Renal pelvis (tissue), 4 donors: ENCODE data around the gene NR2F6. TPM values are rescaled to one million over a fixed set of nuclear protein-coding genes. Genes with fewer than 3 reads are reported as not detected.
"Not testable (repeated sequence)": the region's sequence is repeated elsewhere in the genome, so short reads cannot be mapped to it uniquely, and the experiment has no call there.

ENCODE experiments used
- DNase-seq: peaks from one replicate; pipeline ENCODE4 v3.0.0-alpha.2; 2013
- polyA plus RNA-seq, 3 donors: library from polyadenylated mRNA; unstranded; fragments of 120-200 nt; gene quantifications; one replicate each; pipeline ENCODE4 v1.2.1, GENCODE V29; 2013; ENCODE audit not compliant: insufficient read length in 3 of 3

Gene NR2F6
- polyA plus RNA-seq, 3 donors: 45.9 to 70.9 (median 56.8) TPM

DNA sequence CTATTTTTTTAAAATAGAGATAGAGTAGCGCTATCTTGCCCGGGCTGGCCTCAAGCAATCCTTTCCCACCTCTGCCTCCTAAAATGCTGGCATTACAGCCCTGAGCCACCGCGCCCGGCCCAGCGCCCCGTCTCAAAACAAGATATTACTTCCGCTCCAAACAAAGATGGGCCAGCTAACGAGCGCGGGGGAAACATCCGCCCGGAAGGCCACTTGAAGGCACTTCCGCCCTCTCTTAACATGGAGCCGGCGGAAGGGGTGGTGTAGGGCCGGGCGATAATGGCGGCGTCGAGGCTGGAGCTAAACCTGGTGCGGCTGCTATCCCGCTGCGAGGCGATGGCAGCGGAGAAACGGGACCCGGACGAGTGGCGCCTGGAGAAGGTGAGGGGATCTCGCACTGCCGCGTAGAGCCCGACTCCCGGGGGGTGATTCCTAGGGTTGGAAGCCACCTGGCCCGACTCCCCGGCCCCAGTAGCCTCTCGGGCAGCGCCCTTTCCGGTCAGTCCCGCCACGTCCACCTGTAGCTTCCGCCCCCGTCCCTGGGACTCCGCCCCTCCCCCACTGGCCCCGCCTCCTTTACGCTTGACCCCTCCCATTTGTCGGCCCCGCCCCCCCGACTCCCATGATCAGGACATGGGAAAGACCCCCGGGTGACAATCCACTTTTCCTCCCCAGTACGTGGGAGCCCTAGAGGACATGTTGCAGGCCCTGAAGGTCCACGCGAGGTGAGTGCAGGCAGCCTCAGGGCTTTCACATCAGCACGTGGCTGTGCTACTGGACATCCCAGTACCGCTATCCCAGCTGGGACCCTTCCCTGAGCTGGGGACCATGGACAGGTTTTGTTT is 30.4 kb downstream of the NR2F6 start, which contains the start of gene USE1:
Gene USE1, plus strand, starts transcription at position 231 of the 845 bp plus-strand sequence. Its CDS starts 49 bp downstream, at position 280.
- DNase-seq: peak; percentile 94

DNA sequence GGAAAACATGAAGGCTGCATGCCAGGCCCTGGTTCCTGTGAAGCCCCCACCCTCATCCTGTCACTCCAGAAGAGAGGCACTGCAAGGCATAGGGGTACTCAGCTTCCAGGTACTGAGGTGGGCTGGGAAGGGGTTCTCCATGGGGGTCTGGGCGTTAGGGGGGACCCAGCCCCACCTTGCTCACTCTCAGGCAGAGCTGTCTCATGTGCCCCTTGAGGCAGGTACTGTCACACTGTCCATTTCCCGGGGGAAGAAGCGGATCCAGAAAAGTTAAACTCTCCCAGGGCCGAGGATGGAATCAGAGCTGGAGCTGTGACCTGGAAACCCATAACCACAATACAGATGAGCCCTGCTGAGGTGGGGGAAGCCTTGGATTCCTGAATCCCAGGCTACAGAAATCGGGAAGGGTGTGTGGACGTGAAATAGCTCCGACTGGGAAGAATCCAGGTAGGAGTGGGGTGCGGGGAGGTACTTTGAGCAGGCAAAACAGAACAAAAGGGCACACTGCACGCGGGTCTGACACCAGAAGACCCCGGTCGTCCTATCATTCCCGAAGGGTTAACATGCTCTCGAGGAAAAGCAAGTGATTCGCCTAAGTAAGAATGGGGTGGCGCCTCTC is 31.1 kb downstream of the NR2F6 start:
- no peak for DNase-seq

DNA sequence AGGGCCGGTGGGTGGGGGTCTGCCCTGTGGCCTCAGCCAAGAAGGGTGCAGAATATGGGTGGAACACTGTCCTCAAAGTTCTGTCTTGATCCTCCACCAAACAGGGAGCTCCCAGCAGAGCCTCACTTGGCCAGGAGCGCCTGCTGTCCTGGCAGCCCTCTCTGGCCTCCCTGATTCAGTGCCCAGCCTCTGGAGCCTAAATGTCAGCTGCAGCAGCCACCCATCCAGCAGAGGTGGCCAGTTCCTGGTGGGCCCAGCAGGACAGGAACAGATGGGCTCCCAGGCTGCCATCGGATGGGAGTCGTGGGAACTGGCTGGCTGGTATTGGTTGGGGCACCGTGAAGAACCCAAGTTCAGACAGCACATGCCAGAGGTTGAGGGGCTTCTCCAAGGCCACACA is 32.4 kb downstream of the NR2F6 start:
- DNase-seq: no peak

DNA sequence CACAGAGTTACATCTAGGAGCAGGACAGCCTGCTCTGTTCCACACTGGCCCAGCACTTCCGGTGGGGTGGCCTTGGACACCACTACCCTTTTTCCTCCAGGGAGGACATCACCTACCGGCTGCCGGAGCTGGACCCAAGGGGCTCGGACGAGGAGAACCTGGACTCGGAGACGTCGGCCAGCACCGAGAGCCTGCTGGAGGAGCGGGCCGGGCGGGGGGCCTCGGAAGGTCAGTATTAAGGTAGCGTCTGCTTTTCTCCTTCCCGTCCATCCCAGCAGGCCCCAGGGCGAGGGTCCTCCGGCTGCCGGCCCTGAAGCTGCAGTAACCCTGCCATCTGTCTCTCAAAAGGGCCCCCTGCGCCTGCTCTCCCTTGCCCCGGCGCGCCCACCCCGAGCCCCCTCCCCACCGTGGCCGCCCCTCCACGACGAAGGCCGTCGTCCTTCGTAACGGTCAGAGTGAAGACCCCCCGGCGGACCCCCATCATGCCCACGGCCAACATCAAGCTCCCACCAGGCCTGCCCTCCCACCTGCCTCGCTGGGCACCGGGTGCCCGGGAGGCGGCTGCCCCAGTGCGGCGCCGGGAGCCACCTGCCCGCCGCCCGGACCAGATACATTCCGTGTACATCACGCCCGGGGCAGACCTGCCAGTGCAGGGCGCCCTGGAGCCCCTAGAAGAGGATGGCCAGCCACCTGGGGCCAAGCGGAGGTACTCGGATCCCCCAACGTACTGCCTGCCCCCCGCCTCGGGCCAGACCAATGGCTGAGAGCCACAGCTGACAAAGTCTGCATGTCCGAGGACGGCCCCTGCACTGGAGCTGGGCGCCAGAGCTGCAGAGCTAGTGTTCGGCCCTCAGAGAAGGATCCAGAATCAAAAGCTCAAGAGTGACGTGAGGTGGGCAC is 33.9 kb downstream of the NR2F6 start:
- no peak for DNase-seq

DNA sequence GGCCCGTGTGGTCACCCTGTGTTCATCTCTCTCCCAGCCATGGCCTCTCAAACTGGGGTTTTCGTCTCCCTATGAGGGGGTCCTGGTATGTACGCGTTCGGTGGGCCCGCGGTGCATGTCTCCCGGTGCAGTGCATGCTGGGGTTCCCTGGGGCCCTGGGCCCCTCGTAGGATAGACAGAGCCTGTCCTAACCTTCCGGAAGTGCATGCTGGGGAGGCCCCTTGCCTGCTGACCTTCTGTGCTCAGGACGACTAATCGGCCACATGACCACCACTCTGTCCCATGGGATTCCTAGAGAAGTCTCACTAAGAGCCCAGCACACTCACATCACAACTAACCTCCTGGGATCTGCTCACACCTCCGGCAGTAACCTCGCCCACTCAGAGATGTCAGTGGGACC is 35.4 kb downstream of the NR2F6 start:
- no peak for DNase-seq

DNA sequence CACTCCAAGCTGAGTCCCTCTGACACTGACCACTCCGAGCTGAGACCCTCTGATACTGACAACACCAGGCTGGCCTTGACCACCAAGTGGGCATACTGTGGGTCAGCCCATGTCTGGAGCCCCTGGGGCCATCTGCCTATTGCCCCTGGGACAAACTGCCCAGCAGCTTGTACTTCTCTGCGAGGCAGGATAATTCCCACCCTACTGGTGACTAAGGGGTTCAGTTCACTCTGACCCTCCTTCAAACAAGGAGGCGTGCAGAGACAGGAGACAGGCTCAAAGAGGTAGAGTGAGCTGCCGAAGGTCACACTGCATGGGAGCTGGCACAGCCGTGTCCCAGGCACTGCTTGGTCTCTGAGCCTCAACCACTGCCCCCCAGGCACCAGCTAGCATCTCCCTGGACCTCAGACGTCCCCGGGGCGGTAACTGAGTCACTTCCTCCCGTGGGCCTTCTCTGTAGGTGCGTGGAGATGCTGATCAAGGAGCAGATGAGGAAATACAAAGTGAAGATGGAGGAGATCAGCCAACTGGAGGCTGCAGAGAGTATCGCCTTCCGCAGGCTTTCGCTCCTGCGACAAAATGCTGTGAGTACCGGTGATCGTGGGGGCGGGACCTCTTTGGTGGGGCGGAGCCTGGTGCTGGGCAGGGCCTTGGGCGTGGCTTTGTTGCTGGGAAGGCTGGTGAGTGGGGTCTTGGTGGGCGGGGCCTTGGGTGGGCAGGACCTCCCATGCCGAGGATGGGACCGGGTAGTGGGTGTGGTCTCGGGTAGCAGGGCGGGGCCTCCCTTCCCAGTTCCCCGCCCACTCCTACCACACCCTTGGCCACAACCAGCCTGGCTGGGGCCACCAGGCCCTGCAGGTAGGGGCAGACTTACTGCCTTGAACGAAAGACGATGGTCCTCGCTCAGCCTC is 36.3 kb downstream of the NR2F6 start:
- no peak for DNase-seq

DNA sequence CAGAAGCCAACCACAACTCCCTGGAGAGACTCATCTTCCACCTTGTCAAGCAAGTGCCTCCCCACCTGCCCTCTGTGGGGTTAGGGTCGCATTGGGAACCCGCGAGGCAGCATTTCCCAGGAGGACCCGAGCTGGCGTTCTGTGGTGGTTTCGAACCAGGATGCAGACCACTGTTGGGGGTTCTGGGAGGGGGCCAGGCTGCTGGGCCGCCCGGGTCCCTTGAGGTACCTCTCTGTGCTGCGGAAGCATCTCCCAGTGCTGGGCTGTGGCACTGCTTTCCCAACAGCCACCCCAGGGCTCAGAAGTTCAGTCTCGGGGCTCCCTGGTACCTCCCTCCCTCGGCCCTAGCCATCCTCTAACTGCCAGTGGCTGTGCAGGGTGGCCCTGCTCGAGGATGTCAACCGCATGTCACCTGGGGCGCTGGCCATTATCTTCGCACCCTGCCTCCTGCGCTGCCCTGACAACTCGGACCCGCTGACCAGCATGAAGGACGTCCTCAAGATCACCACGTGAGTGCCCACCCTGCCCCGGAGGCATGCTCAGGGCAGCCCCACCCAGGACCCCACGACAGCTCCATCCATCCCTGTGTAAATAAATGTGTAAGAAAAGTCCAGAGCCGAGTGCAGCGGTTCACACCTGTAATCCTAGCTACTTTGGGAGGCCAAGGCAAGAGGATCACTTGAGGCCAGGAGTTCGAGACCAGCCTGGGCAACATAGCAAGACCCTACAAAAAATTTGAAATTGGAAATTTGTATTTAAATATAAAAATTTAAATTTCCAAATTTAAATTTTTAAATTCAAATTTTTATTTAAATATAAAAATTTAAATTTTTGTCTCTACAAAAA is 38.8 kb downstream of the NR2F6 start:
- DNase-seq: no peak

DNA sequence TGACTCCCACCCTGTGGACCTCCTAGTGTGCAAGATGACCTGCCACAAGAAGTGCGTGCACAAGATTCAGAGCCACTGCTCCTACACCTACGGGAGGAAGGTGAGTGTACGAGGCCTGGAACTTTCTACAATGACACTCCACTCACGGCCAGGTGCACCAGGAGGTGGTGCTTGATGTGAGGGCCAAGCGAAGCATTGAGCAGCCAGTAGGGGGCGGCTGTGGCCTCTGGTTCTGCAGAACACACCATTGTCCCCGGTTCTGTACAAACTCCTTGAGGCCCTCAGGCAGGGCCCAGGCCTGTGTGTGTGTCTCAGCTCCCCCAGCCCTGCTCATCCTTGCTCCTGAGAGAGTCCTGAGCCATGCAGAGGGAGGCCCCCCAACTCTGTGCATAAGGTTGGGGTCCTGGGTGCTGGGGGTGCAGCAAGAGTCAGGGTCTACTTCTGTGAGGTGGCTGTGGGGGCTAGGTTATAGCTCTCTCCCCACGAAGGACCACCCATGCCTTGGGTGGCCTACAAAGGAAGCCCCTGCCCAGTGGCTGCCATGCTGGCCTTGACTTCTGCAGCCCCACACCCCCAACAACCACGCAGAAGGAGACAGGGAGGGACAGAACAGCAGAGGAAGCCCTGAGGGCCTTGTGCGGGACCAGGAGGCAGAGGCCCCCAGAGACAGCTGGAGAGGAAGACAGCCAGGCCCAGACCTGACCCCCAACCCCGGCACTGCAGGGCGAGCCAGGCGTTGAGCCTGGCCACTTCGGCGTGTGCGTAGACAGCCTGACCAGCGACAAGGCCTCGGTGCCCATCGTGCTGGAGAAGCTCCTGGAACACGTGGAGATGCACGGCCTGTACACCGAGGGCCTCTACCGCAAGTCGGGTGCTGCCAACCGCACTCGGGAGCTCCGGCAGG is 40.2 kb downstream of the NR2F6 start:
- DNase-seq: peak; percentile 38

DNA sequence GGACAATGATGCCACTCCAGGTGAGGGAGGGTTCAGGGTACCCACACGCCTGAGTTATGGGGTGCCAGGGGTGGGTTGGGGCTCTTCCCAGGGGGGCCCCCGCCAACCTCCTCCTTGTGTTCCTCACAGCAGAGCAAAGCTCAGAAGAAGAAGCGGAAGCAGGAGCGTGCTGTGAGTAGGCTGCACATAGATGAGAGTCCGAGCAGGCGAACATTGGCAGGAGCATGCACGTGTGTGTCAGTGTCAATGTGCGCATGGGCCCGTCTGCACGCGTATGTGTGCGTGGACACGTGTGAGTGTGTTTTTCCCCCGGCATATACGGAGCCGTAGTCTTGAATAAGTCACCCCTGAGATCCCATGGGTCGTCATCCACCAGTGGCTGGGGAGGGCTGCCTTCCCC is 43.0 kb downstream of the NR2F6 start:
- DNase-seq: no peak

DNA sequence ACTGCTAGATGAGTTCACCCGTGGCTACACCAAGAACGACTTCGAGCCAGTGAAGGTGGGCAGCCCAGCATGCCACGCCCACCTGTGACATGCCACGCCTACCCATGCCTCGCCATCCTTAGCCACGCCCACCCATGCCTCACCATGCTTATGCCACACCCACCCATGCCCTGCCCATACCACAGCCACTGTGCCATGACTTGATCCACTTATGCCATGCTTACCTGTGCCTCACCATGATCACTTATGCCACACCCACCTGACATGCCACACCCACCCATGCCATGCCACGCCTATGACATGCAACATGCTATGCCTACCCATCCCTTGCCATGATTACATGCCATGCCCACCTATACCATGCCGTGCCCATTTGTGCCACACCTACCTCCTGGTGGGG is 43.5 kb downstream of the NR2F6 start:
- no peak for DNase-seq

DNA sequence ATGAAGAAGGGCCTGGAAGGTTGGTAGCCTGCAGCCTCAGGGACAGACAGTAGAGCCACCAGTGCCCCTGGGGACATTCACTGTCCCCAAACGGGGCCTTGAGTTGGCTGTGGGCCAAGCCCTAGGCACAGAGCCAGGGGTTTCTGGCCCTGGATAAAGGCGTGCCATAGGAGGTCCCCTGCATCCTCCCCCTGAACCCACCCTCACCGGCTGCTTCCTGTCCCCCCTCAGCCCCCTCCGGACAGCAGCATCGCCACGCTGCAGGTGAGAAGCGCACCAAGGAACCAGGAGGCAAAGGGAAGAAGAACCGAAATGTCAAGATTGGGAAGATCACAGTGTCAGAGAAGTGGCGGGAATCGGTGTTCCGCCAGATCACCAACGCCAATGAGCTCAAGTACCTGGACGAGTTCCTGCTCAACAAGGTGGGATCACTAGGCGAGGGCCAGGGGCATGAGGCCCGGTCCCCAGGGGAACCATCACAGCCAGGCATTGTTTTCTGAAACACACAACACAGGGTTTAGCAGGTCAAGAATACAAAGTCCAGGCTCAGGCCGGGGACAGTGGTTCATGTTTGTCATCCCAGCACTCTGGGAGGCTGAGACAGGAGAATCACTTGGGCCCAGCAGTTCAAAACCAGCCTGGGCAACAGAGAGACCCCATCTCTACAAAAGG is 45.2 kb downstream of the NR2F6 start:
- DNase-seq: no peak

DNA sequence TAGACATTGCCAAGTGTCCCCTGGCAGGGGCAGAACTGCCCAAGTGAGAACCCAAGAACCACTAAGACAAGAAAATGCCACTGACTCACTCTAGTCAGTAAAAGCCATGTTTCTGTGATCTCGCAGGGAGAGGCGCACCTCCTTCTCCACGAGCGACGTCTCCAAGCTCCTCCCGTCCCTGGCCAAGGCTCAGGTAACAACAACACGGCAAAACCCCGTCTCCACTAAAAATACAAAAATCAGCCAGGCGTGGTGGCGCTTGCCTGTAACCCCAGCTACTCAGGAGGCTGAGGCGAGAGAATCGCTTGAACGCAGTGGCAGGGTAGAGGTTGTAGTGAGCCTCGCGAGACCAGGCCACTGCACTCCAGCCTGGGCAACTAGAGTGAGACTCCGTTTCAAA is 48.1 kb downstream of the NR2F6 start:
- no peak for DNase-seq

DNA sequence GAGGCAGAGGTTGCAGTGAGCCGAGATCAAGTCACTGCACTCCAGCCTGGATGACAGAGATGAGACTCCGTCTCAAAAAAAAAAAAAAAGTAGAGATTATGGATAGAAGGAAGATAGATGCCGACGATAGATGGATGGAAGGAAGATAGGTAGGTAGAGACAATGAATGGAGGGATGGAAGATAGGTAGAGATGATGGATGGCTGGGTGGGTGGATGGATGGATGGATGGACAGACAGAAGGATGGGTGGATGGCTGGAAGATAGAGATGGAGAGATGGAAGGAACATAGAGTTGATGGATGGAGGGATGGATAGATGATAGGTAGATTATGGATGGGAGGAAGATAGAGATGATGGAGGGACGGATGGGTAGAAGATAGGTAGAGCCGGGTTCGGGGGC is 49.1 kb downstream of the NR2F6 start:
- DNase-seq: no peak

DNA sequence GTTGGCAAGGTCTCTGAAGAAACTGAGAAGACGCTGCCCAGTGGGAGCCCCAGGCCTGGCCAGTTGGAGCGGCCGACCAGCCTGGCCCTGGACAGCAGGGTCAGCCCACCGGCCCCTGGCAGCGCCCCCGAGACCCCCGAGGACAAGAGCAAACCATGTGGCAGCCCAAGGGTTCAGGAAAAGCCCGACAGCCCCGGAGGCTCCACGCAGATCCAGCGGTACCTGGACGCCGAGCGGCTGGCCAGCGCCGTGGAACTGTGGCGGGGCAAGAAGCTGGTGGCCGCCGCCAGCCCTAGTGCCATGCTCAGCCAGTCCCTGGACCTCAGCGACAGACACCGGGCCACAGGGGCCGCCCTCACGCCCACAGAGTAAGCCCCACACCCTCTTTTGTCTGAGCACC is 50.6 kb downstream of the NR2F6 start:
- DNase-seq: no peak

DNA sequence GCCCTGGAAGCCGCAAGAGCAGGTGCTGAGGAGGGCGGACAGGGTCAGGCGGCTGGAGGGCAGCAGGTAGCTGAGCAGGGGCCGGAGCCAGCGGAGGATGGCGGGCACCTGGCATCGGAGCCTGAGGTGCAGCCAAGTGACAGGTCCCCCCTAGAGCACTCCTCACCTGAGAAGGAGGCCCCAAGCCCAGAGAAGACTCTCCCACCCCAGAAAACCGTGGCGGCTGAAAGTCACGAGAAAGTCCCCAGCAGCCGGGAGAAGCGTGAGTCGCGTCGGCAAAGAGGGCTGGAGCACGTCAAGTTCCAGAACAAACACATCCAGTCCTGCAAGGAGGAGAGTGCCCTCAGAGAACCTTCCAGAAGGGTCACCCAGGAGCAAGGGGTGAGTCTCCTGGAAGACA is 51.1 kb downstream of the NR2F6 start:
- DNase-seq: no peak

DNA sequence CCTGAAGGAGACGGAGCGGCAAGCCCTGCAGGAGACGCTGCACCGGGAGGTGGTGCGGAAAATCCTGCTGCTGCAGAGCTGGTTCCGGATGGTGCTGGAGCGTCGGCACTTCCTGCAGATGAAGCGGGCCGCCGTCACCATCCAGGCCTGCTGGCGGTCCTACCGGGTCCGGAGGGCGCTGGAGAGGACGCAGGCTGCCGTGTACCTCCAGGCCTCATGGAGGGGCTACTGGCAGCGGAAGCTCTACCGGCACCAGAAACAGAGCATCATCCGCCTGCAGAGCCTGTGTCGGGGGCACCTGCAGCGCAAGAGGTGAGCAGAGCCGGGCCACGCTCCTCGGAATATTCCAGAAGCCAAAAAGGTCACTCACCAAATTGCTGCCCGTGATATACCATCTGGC is 53.0 kb downstream of the NR2F6 start:
- DNase-seq: no peak

DNA sequence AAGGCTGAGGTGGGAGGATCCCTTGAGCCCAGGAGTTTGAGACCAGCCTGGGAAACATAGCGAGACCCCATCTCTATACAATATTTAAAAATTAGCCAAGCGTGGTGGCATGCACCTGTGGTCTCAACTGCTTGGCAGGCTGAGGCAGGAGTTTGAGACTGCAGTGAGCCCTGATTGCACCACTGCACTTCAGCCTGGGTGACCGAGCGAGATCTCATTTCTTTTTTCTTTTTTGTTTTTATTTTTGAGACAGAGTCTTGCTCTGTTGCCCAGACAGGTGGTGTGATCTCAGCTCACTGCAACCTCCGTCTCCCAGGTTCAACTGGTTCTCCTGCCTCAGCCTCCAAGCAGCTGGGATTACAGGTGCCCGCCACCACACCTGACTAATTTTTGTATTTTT is 54.0 kb downstream of the NR2F6 start:
- DNase-seq: not testable (repeated sequence)

DNA sequence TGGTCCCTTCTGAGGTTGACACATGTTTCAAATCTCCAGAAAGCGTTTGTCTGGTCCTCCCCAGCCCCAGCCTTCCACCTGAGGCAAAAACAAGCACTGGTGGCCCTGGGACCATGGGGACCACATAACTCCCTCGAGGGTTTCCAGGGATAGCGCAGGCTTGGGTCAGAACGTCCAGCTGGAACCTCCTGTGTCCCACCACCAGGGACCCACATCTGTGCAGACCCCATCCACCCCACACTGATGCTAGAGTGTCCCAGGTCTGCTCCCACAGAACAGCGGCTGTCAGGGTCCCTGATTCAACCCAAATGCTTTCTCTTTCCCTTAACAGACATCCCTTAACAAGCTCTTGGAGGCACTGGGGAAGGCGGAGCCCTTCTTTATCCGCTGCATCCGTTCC is 60.1 kb downstream of the NR2F6 start:
- no peak for DNase-seq

DNA sequence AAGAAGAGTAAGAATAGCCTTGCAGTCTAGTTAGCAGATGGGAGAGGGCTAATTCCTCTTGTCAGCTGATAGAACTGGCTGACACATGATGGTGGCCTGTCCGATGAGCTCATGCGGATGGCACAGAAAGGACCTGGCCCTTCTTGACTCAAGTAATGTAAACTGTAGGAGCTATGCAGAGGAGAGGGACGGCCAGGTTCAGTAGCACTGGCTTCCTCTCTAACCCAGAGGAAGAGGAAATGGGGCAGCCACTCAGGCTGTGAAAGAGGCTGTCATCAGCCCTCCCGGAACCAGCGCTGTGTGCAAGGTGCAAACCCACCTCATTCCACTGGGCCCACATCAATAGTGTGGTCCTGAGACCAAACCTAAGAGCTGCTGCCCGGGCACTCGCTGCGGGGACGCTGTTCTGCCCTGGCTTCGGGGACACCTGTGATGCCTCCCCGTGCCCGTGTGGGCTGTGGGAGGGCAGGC is 61.3 kb downstream of the NR2F6 start:
- no peak for DNase-seq
